GM12864 (cell line): ENCODE data around the gene GOLGA6C.
A peak's percentile ranks its signal among the peaks of the same experiment; 100 is the strongest.
"Not testable (repeated sequence)": the region's sequence is repeated elsewhere in the genome, so short reads cannot be mapped to it uniquely, and the experiment has no call there.

Source experiments
- DNase-seq: peaks from one replicate; pipeline ENCODE4 v3.0.0-alpha.2; 2011; ENCODE audit warnings: low read depth
- H3K4me3 ChIP-seq: 2 replicates; pipeline ENCODE4 v1.5.1; 2011; ENCODE audit warnings: mild to moderate bottlenecking, low read depth, low read length, control low read depth
- TF ChIP-seq, protein P1 (sequence below): IDR thresholded peaks from 2 replicates; pipeline ENCODE4 v1.5.1; 2011; ENCODE audit warnings: low read depth, mild to moderate bottlenecking, moderate library complexity, low read length, control low read depth, inconsistent platforms; ENCODE audit errors: missing control alignments

GOLGA6C gene

DNA sequence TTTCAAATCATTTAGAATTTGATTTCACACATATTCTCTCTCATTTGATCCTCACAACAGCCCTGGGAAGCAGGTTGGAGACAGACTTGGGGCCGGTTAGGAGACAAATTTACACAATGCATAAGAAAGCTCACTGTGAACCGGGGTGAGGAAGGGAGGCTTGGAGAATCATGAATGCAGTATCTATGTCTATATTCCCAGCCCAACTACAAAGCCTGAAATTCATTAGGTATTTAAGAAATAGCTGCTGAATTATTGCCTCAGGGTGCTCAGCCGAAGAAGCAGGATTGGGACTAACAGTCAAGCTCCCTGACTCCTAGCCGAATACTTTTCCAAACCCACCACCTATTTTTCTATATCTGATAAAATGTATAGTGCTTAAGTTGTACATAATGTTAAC lies 8.4 kb upstream of the GOLGA6C start:
- TF ChIP-seq, protein P1, sequence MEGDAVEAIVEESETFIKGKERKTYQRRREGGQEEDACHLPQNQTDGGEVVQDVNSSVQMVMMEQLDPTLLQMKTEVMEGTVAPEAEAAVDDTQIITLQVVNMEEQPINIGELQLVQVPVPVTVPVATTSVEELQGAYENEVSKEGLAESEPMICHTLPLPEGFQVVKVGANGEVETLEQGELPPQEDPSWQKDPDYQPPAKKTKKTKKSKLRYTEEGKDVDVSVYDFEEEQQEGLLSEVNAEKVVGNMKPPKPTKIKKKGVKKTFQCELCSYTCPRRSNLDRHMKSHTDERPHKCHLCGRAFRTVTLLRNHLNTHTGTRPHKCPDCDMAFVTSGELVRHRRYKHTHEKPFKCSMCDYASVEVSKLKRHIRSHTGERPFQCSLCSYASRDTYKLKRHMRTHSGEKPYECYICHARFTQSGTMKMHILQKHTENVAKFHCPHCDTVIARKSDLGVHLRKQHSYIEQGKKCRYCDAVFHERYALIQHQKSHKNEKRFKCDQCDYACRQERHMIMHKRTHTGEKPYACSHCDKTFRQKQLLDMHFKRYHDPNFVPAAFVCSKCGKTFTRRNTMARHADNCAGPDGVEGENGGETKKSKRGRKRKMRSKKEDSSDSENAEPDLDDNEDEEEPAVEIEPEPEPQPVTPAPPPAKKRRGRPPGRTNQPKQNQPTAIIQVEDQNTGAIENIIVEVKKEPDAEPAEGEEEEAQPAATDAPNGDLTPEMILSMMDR = no peak
- H3K4me3 ChIP-seq = no peak overlapping the region
- no peak for DNase-seq

DNA sequence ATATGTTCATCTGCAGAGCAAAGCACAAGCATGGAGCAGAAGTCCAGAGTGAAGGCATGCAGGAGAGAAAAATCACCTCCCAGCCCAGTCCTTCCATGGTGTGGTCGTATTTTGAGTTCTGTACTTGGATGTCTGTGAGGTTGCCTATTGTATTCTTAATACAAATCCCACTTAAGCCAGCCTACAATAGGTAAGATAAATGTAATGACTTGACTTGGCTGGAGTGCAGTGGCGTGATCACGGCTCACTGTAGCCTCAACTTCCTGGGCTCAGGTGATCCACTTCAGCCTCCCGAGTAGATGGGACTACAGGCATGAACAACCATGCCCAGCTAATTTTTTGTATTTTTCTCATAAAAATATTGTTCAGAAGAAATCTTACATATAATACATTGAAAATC lies 6.8 kb upstream of the GOLGA6C start:
- H3K4me3 ChIP-seq, DNase-seq: not testable (repeated sequence)

DNA sequence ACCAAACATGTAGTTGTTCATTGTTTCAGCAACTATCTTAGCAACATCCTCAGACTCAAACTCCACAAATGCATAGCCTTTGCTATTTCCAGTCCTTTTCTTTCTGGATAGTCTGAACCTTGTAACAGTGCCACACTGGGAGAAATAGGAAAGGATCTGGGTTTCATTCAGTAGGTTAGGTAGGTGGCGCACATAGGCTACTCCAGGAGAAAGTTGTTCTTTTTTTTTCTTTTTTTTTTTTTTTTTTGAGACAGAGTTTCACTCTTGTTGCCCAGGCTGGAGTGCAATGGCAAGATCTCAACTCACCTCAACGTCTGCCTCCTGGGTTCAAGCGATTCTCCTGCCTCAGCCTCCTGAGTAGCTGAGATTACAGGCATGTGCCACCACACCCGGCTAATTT lies 5.8 kb upstream of the GOLGA6C start:
- H3K4me3 ChIP-seq, DNase-seq: not testable (repeated sequence)

DNA sequence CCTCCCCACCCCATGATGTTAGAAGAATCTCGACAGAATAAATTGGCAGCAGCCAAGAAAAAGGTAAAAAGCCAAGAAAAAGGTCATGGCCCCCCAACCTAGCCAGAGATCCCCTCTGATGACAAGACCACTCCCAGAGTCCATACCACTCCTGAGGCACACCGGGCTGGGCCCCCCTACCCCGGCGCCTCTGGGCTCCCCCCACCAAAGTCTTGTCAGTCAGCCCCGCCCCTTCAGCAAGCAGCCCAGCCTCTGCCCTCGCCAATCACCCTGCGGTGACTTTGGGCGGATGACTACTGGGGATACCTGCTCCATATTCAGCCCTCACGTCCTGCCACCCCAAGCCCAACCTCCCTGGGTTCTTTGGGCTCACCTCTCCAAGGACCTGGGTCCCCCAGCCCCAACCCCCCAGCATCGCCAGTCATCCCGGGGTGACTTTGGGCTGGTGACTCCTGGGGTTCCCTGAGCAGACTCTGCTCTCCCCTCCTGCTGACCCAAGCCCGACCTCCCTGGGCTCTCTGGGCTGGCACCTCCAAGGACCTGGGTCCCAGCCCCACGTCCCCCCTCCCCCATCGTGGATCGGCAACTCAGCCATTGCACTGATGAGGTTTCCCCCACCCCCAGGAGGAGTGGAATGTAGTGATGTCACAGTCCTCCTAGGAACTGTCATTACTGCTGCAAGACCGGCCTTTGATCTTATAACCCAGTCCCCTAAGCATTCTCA lies 648 bp downstream of the GOLGA6C start:
- not testable (repeated sequence) for DNase-seq, H3K4me3 ChIP-seq

DNA sequence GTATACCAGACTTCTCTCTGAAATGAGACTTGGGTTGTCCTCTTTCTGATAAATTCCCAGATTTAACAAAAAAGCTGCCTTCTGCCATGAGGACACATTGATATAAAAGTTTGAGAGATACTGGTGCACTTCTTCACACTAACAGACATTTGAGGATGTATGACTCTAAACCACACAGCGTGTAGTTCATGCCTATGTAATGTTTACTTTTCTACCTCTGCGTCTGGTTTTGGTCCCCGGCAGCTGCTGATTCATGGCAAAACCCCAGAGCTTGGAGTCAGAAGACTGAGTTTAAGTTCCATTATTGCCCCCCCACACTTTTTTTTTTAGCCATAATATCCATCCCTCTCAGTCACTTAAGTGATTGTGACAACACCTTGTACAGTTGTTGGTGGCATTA lies 1.7 kb downstream of the GOLGA6C start:
- H3K4me3 ChIP-seq, DNase-seq: not testable (repeated sequence)

DNA sequence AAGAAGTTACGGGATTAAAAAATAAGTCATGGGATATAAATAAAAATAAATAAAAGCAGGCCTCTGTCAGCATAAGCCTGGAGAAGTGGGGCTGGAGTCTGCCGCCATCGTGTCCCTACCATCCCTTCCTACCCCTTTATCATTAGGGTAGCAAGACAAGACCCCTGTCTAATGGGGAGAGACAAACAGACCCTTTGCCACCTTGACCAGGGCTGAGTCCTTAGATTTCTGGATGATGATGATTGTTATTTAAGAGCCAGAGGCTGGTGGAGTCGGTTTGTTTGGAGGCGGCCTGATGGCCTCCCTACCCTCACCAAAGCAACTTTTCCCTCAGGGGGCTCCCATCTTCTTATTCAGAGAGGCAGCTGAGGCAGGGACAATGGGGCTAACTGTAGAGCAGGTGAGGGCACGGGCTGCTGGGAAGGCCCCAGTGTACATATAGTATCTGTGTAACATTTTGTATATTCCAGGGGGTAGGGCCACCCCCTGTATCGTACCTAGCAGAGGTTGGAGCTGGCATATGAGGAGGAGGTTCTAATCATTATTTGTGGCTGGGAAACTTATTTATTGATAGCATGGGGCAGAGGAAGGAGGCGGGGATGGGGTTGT lies 15.7 kb downstream of the GOLGA6C start:
- H3K4me3 ChIP-seq = not testable (repeated sequence)

DNA sequence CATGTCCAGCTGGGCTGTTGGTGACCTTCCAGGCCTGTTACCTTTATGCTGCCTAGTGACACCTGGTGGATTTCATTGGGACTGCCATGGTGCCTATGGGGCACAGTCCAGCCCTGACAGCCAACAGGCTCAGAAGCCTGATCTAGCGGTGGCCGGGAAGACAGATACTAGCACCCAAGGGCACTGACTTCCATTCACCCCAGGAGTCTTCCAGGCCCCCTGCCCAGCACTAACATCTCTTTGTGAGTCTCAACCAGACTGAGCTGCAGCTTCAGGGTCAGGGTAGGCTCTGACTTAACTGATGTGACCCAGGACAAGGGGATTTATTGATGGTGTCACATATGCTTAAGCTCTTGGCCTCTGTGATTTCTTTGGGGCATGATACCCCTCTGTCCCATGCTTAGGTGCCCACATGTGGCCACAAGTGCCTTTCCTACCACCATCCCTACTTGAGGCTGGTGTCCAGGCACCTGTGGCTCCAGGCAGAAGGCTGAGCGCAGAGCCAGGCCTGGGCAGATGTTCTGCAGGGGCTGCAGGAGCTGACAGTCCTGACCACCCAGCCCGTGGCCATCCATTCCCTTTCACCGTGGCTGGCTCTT lies 16.5 kb downstream of the GOLGA6C start:
- TF ChIP-seq, protein P1 = peak; percentile 52
- H3K4me3 ChIP-seq, DNase-seq: not testable (repeated sequence)

More for the DNA sequence above, 15.7 kb downstream of the GOLGA6C start:
- DNase-seq = not testable (repeated sequence)

DNA sequence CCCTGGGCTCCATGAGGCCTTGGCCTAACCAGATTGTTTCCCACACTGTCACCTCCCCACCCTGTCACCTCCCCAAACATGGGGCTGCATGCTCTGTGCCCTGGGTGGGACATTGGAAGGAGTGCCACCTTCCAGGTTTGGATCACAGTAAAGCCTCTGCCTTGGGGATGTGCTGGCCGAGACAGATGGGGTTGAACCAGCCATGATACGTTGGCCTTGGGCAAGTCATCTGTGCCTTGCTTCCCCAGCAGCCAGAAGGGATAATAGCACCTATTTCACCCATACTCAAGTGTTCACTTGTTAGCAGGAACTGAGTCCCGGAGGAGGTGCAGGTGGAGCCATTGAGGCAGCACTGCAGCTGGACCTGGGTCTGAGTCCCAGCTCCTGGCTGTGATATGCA lies 17.5 kb downstream of the GOLGA6C start:
- not testable (repeated sequence) for H3K4me3 ChIP-seq, DNase-seq

DNA sequence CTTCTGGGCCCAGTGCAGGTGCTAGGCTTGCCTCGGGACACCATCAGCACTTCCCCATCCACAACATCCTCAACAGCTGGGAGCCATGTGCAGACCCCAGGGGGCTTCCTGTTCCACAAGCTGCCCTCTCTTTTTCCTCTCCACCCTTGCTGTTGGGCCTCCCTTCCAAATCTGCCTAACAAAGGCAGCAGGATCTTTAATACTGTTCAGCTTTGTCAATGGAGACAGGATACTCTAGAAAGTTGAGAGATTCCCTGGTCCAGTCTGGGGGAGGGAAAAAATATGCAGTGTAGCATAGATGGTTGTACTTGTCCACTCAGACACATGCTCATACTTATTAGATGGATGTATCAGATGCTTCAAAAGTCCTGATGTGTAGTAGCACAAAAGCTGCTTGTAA lies 20.4 kb downstream of the GOLGA6C start:
- not testable (repeated sequence) for DNase-seq, H3K4me3 ChIP-seq

DNA sequence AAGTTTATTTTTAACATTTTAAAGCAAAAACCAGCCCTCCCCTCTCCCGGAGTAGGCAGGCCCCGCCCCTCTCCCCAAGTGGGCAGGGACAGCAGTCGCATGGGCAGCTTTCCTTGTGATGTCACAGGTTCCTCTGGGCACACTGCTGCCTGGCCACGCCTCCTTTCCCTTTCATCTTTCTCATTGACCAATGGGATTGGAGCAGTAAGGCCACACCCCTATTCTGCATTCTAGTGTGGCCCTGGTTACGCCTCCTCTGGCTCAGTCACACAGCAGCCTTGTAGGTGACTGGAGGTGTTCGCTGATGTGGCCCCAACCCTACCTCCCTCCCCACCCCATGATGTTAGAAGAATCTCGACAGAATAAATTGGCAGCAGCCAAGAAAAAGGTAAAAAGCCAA lies 24.4 kb downstream of the GOLGA6C start, which contains the start of gene GOLGA6D:
GOLGA6D (plus strand) TSS at position 264 of the 400 bp plus-strand sequence; CDS start at position 305, 41 bp downstream.
- not testable (repeated sequence) for DNase-seq, H3K4me3 ChIP-seq

DNA sequence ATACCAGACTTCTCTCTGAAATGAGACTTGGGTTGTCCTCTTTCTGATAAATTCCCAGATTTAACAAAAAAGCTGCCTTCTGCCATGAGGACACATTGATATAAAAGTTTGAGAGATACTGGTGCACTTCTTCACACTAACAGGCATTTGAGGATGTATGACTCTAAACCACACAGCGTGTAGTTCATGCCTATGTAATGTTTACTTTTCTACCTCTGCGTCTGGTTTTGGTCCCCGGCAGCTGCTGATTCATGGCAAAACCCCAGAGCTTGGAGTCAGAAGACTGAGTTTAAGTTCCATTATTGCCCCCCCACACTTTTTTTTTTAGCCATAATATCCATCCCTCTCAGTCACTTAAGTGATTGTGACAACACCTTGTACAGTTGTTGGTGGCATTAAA lies 26.0 kb downstream of the GOLGA6C start:
- DNase-seq, H3K4me3 ChIP-seq: not testable (repeated sequence)

DNA sequence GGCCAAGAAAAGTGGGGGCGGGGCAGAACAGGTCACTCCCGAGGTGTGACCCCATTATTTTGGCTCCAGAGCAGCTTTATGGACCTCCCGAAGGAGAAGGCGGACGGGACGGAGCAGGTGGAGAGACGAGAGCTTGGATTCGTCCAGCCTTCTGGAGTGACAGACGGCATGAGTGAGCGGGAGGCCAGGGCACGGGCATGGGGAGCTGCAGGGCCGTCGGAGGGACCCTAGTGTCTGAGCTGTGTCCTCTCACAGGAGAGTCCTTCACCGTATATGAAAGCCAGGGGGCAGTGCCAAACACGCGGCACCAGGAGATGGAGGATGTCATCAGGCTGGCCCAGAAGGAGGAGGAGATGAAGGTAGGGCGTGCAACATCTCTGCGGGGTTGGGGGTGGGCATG lies 35.5 kb downstream of the GOLGA6C start:
- DNase-seq, H3K4me3 ChIP-seq: not testable (repeated sequence)

DNA sequence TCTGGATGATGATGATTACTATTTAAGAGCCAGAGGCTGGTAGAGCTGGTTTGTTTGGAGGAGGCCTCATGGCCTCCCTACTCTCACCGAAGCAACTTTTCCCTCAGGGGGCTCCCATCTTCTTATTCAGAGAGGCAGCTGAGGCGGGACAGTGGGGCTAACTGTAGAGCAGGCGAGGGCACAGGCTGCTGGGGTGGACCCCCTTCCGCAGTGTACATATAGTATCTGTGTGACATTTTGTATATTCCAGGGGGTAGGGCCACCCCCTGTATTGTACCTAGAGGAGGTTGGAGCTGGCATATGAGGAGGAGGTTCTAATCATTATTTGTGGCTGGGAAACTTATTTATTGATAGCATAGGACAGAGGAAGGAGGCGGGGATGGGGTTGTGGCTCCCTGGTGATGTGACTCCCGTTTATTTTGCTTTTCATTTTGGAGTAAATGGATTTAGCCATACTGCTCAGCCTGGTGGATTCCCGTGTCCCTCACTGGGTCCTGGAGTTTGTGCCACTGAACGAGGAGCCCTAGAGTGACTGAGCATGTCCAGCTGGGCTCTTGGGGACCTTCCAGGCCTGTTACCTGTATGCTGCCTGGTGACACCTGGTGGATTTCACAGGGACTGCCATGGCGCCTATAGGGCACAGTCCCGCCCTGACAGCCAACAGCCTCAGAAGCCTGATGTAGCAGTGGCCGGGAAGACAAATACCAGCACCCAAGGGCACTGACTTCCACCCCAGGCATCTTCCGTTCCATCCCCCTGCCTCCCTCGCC lies 40.6 kb downstream of the GOLGA6C start:
- H3K4me3 ChIP-seq, DNase-seq: not testable (repeated sequence)
